GM19452 (cell line): ENCODE results near the gene GSPT1.
"Not testable (repeated sequence)": the region's sequence is repeated elsewhere in the genome, so short reads cannot be mapped to it uniquely, and the experiment has no call there.

Experiments used
- ATAC-seq: cut with Tn5 transposase; IDR thresholded peaks from one replicate; pipeline ENCODE4 v1.9.1; 2021; ENCODE audit not compliant: unreplicated experiment

Gene GSPT1

DNA sequence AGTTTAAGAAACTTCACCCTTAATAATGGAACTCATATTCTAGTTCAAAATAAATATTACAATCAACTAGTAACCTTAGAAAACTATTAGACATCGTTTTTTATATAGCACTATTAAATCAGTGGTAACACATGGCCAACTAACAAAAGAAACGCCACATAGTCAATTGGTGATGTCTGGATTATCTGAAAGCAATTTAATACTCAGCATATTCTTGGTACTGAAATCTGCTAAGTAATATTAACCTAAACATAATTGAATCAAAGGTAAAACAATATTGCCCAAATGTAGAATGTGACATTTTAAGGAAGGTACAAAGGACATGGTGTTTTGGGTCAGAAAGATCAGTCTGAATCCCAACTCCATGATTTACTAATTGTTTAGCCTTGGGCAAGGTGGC is 53.3 kb downstream of the GSPT1 start:
- no peak for ATAC-seq

DNA sequence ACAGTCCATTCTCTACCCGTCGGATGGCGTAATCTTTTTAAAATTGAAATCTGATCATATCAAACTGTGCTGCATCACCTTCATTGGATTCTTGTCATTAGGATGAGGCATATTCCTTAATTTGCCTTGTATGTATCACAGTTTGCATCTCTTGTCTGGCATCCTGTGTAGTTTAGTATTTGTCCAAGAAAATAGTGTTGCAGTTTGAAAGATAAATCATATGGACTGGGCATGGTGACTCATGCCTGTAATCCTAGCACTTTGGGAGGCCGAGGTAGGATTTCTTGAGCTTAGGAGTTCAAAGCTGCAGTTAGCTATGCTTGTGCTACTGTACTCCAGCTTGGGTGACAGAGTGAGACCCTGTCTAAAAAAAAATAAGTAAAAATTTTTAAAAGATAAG is 58.6 kb downstream of the GSPT1 start:
- no peak for ATAC-seq

DNA sequence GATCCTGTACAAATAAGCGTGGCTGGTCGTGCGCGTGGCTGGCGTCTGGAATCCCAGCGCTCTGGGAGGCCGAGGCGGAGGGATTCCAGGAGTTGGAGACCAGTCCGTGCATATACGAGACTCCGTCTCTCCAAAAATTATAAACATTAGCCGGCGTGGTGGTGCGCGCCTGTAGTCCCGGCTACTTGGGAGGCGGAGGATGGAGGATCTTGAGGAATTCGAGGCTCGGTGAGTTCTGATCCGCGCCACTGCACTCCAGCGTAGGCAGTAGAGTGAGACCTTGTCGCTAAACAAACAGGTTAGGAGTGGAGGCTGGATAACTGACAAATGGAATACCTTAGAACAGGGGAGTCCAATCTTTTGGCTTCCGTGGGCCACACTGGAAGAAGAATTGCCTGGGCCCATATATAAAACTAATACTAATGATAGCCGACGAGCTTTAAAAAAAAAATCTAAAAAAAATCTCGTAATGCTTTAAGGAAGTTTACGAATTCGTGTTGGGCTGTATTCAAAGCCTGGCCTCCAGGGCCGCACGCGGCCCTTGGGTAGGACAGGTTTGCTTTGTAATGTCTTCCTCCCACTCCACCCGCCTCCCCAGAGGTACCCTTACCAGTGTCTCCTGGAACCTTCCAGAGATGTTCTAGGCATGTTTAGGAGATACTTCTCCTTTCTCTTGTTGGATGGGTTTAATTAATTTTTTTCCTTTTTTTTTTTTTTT is 63.5 kb downstream of the GSPT1 start:
- ATAC-seq: no peak

DNA sequence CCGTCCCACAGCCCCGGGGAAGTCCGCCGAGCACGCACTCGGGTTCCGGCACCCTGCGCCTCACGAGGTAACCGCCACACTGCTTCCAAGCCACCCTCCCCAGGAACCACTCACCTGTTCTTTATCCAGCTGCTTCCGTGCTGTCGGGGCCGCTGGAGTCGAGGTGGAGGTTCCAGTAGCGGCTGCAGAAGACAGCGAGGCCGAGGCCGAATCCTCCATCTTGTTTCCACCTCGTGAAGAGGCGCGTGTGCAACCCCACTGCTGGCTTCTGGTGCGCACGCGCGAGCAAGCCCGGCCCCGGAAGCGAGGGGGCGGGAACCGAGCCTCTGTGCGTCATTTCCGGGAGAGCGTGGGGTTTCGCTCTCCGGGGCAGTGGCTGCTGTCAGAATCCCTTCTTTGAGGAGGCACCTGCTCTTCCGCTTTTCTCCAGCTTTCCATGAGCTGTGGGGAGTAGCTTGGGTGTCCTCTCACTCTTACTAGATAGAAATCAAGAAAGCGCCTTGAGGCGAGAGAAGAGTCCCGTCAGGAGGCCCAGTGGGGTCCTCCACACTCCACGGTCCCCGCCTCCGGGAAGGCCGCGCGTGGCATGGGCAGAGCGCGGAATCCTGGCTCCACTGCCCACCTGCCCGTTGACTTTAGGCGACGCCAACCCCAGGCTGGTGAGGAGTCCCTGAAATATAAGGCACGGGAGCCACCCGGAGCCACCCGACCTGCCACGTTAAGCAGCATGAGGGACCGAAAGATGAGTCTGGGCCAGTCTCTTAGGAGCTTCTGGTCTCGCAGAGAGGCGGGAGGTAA is 64.3 kb downstream of the GSPT1 start, which contains the start of gene RSL1D1:
RSL1D1 (minus strand) TSS at position 249 of the 798 bp plus-strand sequence; CDS start at position 219, 30 bp downstream.
- ATAC-seq: peak; percentile 82

DNA sequence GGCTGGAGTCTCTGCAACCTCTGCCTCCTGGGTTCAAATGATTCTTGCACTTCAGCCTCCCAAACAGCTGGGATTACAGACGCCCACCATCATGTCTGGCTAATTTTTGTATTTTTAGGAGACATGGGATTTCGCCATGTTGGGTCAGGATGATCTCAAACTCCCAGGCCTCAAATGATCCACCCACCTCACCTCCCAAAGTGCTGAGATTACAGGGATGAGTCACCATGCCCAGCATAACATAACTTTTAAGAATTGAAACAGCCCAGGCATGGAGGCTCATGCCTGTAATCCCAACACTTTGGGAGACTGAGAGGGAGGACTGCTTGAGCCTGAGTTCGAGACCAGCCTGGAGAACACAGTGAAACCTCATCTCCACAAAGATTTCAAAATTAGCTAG is 66.9 kb downstream of the GSPT1 start:
- no peak for ATAC-seq

DNA sequence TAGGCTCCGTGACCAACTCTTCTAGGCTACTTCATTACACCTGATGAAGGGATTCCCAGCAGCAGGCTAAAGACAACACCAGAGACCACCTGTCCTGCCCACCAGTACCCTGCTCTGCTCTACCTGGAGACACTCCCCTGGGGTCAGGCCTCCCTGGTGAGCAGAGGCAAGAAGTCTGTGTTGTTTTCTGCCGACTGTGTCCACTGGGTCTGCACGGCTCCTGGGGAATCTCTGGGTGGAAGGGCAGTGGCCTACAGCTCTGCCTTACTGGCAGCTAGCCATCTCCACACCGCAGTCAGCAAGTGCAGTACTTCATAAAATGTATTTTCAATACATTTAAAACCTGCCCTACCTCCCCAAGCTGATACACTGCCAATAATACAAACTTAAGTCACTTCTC is 71.3 kb downstream of the GSPT1 start:
- ATAC-seq: no peak

DNA sequence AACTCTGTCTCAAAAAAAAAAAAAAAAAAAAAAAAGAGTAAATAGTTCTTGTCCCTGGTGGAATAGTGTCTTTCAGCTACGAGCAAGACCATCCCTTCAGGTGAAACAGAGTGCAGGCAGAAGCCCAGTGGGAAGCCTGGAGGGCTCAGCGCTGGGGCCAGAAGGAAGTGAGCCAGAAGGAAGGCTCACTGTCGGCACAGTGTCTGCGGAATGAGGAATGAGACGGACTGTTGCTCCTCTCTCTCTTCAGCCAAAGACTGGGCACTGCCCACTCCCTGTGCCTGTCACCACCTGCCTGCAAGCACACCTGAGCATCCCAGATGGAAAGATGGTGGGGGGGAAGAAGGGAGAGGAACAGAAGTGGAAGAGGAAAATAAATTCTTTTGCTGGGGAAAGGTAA is 71.9 kb downstream of the GSPT1 start:
- no peak for ATAC-seq

GRCh38 chr16:11843206-11843605 is 72.5 kb downstream of the GSPT1 start:
- no peak for ATAC-seq

DNA sequence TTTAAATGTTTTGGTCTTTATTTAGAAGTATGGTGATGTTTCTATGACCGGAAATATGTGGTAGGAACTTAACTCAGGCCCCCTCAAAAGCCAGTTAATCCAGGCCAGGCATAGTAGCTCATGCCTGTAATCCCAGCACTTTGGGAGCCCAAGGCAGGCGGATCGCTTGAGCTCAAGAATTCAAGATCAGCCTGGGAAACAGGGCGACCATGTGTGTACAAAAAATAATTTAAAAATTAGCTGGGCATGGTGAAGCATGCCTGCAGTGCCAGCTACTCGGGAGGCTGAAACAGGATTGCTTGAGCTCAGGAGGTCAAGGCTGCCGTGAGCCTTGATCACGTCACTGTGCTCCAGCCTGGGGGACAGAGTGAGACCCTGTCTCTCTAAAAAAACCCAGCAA is 74.7 kb downstream of the GSPT1 start:
- no peak for ATAC-seq

DNA sequence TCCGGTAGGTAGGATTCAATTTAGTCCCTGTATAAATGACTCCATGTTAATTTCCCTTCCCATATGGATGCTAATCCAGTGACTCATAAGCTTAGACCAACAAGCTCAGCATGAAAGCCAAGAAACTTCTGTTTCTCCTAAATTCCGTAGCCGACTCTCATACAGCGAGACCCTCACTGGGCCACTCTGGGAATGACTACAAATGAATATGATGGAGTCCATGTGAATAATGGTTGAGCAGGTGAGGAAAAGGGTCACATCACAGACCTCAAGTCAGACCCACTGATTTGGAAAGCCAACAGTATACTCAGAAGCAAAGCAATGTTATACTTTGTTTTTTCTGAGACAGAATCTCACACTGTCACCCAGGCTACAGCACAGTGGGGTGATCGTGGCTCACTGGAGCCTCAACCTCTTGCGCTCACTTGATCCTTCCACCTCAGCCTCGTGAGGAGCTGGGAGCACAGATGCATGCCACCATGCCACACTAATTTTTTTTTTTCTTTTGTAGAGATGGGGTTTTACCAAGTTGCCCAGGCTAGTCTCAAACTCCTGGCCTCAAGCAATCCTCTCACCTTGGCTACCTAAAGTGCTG is 79.0 kb downstream of the GSPT1 start:
- no peak for ATAC-seq

- ATAC-seq: no peak
Measured at GRCh38 chr16:11835891-11836649, 79.7 kb downstream of the GSPT1 start.

GRCh38 chr16:11835309-11835708 is 80.4 kb downstream of the GSPT1 start:
- no peak for ATAC-seq

GRCh38 chr16:11833951-11834695 is 81.6 kb downstream of the GSPT1 start:
- ATAC-seq: no peak

DNA sequence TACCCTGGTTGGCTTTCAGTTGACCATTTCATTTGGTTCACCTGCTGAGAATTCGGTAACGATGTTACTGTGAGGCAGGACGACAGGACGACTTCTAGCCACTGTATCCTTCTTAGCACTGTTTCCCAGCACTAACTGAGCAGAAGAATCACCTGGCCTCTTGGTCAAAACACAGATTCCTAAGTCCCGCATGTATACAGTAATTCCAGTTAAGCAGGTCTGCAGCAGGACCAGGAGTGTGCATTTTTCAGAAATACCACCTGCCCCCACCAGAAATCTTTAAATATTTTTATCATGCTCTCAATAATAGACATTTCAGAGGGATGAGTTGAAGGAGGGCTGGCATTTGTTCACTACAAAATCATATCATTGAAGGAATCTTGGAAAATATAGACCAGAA is 87.1 kb downstream of the GSPT1 start:
- no peak for ATAC-seq

DNA sequence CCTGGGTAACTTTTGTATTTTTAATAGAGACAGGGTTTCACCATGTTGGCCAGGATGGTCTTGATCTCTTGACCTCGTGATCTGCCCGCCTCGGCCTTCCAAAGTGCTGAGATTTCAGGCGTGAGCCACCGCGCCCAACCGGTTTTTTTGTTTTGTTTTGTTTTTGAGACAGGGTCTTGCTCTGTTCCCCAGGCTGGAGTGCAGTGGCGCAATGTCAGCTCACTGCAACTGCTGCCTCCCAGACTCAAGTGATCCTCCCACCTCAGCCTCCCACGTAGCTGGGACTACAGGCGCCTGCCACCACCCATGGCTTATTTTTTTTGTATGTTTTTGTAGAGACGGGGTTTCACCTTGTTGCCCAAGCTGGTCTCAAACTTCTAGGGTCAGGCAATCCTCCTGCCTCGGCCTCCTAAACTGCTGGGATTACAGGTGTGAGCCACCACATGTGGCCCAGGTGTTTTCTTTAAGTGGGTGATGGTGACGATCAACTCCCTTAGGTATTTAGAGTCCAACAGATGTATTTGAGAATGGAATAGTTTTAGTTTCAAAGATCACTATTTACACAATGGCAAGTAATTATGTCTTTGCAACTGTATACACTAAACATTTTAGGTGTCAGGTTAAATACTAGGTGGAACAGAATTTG is 90.1 kb downstream of the GSPT1 start:
- ATAC-seq: not testable (repeated sequence)

DNA sequence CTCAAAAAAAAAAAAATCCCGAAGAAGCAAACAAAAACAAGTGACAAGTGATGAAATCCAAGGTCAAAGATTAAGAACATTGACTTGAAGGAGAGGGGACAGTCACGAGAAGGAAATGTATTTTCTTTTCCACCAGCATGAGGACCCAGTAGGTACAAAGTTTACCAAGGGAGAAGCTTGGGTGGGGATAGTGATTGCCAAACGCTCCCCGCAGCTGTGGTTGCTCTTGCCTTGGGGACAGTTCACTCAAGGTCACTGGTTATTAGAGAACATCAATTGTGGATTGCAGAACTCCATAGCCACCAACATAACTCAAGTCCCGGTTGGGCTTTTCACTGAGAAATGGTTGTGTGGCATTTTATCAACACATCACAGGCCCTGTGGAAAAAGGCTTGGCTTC is 91.4 kb downstream of the GSPT1 start:
- ATAC-seq: no peak

- ATAC-seq: not testable (repeated sequence)
Measured at GRCh38 chr16:11823645-11824044, 92.1 kb downstream of the GSPT1 start.

DNA sequence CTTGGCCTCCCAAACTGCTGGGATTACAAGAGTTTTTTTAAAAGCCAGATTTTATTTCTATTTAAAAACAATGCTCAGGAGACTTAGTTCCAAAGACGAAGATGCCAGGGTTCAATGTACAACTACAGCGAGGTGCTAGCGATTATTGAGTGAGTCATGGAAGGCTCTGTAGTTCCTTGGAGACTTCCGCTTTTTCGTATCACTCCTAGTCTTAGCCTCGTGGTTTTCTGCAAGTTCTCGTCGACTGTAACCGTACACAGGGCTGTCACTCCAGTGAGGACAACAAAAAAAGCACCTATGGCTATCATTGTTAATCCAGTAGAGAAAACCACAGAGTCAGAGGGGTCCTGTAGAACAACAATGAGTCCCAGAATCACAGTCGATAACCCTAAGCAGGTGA is 96.0 kb downstream of the GSPT1 start:
- no peak for ATAC-seq

- ATAC-seq: not testable (repeated sequence)
Measured at GRCh38 chr16:11818970-11819369, 96.8 kb downstream of the GSPT1 start.
